HepG2 (cell line): ENCODE measurements around the gene DNAJC9. TPM values are rescaled to one million over a fixed set of nuclear protein-coding genes. Genes with fewer than 3 reads are reported as not detected.

Experiments
- ADNP ChIP-seq: sonication (generic); formaldehyde crosslinking; IDR thresholded peaks from 2 replicates; pipeline ENCODE4 v1.4.0; 2020; ENCODE audit warnings: missing genetic modification reagents
- HNF4G ChIP-seq, 2 experiments: sonication (generic) in 1 of 2; formaldehyde crosslinking in 1 of 2; IDR thresholded peaks; 2 replicates each; pipeline versions ENCODE4 v1.4.0 to v1.6.1; 2011 to 2020; ENCODE audit warnings: borderline replicate concordance in 2 of 2, low read depth in 2 of 2, mild to moderate bottlenecking in 2 of 2, low read length in 1 of 2, missing genetic modification reagents in 1 of 2, moderate library complexity in 1 of 2
- NR2F2 ChIP-seq: IDR thresholded peaks from 2 replicates; pipeline ENCODE4 v1.6.1; 2012; ENCODE audit warnings: low read depth, inconsistent platforms, borderline replicate concordance
- PAX8 ChIP-seq: sonication (generic); formaldehyde crosslinking; IDR thresholded peaks from 2 replicates; pipeline ENCODE4 v1.8.0; 2022; ENCODE audit warnings: mild to moderate bottlenecking, missing genetic modification reagents, borderline replicate concordance
- POLR2G ChIP-seq: fragments of 200-400 bp; formaldehyde crosslinking; IDR thresholded peaks from 2 replicates; pipeline ENCODE4 v1.6.1; 2018; ENCODE audit warnings: mild to moderate bottlenecking, low read depth, low read length, moderate library complexity
- SMAD3 ChIP-seq: sonication (generic); formaldehyde crosslinking; IDR thresholded peaks from 2 replicates; pipeline ENCODE4 v1.4.0; 2020; ENCODE audit warnings: missing genetic modification reagents
- TAF1 ChIP-seq: sonication (generic); formaldehyde crosslinking; IDR thresholded peaks from 2 replicates; pipeline ENCODE4 v1.4.0; 2020; ENCODE audit warnings: missing genetic modification reagents
- ZNF235 ChIP-seq: sonication (generic); formaldehyde crosslinking; IDR thresholded peaks from 2 replicates; pipeline ENCODE4 v1.8.1; 2023; ENCODE audit warnings: mild to moderate bottlenecking, missing genetic modification reagents, borderline replicate concordance
- ZNF343 ChIP-seq: sonication (generic); formaldehyde crosslinking; IDR thresholded peaks from 2 replicates; pipeline ENCODE4 v1.4.0; 2020; ENCODE audit warnings: mild to moderate bottlenecking, missing genetic modification reagents
- ZNF709 ChIP-seq: sonication (generic); formaldehyde crosslinking; IDR thresholded peaks from 2 replicates; pipeline ENCODE4 v1.5.0; 2020; ENCODE audit warnings: mild to moderate bottlenecking, missing genetic modification reagents
- ZNF772 ChIP-seq: sonication (generic); formaldehyde crosslinking; IDR thresholded peaks from 2 replicates; pipeline ENCODE4 v1.5.0; 2020; ENCODE audit warnings: mild to moderate bottlenecking, missing genetic modification reagents
- polyA plus RNA-seq, 8 experiments: library from polyadenylated mRNA; depleted of rRNA in 3 of 8; stranded (reverse) in 7 of 8; unstranded in 1 of 8; fragments of >200 nt; fragmentation: Illumina TruSeq in 4 of 8; extraction: Trizol in 4 of 8; gene quantifications; 2 replicates each; pipeline versions ENCODE4 v1.2.1 to v1.2.3, GENCODE V29; 2011 to 2016; ENCODE audit warnings: low read depth in 4 of 8, missing spikeins in 1 of 8, mixed read lengths in 1 of 8; ENCODE audit not compliant: insufficient read depth in 1 of 8
- total RNA-seq, 5 experiments: library from RNA; depleted of rRNA; stranded (reverse); fragments of >200 nt; fragmentation: Illumina TruSeq; extraction: Trizol; gene quantifications; 2 replicates each; pipeline ENCODE4 v1.2.3, GENCODE V29; 2016; ENCODE audit warnings: low read depth in 1 of 5
- TF ChIP-seq, protein P1 (sequence below): sonication (generic); formaldehyde crosslinking; IDR thresholded peaks from 2 replicates; pipeline ENCODE4 v1.5.0; 2020; ENCODE audit warnings: missing genetic modification reagents
- TF ChIP-seq, protein P2 (sequence below): sonication (generic); formaldehyde crosslinking; IDR thresholded peaks from 2 replicates; pipeline ENCODE4 v1.4.0; 2020; ENCODE audit warnings: missing genetic modification reagents
- TF ChIP-seq, protein P3 (sequence below): IDR thresholded peaks from 2 replicates; pipeline ENCODE4 v1.6.1; 2016
- TF ChIP-seq, protein P4 (sequence below): sonication (generic); formaldehyde crosslinking; IDR thresholded peaks from 2 replicates; pipeline ENCODE4 v1.4.0; 2020; ENCODE audit warnings: missing genetic modification reagents, borderline replicate concordance

Gene DNAJC9
- total and polyA plus RNA-seq, 2 of the 13 experiments (the other 11 are each of a cell fraction or from before 2014, with no cell fraction given): 15.9 to 60.3 TPM

DNA sequence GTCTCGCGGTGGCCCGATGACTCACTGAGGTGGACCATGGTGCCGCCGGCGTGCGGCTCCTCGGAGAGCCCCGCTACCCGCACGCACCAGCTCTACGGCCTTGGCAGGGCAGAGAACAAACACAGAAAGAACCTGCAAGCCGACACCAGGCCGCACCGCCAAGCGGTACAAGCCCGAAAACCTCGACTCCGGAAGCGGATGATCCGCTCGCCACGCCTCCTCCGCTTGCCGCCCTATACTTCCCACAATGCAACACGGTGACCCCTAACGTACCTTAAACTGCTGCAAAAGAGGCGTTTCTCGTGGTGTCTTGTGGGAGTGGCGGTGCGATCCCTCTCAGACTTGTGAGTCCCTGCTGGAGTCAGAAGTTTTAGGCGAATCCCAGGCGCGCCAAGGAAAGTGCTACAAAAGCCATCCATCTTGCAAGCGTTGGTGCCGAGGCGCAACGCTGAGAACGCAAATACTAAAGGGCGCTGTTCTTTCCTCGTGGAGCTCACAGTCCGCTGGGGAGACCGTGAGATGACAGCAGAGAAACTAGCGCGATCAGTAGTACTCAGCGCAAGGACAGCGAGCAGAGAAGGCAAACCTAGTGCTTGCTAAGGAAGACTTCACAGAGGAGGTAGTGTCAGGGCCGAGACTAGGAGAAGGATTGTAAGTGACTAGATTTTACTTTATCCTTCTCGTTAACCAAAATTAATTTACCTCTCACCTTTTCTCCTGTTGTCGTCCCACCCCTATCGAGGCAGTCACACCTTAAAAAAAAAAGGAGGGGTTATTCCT is 5.6 kb upstream of the DNAJC9 start, which contains the start of gene MRPS16 (continued):
- TF ChIP-seq POLR2G (peak; percentile 93), ZNF235 (no peak), ZNF772 (CRISPR knock-in tag) (peak; percentile 67; the same call in 1 of the 2 replicates), NR2F2 (no peak), SMAD3 (peak; percentile 49), ADNP (CRISPR knock-in tag) (no peak), PAX8 (no peak), ZNF343 (CRISPR knock-in tag) (no peak; the same call in 1 of the 2 replicates), ZNF709 (CRISPR knock-in tag) (peak; percentile 76; the same call in 1 of the 2 replicates), TAF1 (CRISPR knock-in tag) (peak; percentile 89), HNF4G (IDR thresholded peaks at IDR 0.05; ENCODE audit: borderline replicate concordance, low read depth, low read length) (peak; percentile 57; the same call in 1 of the 2 replicates), HNF4G (CRISPR knock-in tag; IDR thresholded peaks at IDR 0.05; ENCODE audit: borderline replicate concordance, low read depth) (peak; percentile 79; the same call in 1 of the 2 replicates)
- TF ChIP-seq, protein P1, sequence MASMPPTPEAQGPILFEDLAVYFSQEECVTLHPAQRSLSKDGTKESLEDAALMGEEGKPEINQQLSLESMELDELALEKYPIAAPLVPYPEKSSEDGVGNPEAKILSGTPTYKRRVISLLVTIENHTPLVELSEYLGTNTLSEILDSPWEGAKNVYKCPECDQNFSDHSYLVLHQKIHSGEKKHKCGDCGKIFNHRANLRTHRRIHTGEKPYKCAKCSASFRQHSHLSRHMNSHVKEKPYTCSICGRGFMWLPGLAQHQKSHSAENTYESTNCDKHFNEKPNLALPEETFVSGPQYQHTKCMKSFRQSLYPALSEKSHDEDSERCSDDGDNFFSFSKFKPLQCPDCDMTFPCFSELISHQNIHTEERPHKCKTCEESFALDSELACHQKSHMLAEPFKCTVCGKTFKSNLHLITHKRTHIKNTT (CRISPR knock-in tag): no peak
- TF ChIP-seq, protein P2, sequence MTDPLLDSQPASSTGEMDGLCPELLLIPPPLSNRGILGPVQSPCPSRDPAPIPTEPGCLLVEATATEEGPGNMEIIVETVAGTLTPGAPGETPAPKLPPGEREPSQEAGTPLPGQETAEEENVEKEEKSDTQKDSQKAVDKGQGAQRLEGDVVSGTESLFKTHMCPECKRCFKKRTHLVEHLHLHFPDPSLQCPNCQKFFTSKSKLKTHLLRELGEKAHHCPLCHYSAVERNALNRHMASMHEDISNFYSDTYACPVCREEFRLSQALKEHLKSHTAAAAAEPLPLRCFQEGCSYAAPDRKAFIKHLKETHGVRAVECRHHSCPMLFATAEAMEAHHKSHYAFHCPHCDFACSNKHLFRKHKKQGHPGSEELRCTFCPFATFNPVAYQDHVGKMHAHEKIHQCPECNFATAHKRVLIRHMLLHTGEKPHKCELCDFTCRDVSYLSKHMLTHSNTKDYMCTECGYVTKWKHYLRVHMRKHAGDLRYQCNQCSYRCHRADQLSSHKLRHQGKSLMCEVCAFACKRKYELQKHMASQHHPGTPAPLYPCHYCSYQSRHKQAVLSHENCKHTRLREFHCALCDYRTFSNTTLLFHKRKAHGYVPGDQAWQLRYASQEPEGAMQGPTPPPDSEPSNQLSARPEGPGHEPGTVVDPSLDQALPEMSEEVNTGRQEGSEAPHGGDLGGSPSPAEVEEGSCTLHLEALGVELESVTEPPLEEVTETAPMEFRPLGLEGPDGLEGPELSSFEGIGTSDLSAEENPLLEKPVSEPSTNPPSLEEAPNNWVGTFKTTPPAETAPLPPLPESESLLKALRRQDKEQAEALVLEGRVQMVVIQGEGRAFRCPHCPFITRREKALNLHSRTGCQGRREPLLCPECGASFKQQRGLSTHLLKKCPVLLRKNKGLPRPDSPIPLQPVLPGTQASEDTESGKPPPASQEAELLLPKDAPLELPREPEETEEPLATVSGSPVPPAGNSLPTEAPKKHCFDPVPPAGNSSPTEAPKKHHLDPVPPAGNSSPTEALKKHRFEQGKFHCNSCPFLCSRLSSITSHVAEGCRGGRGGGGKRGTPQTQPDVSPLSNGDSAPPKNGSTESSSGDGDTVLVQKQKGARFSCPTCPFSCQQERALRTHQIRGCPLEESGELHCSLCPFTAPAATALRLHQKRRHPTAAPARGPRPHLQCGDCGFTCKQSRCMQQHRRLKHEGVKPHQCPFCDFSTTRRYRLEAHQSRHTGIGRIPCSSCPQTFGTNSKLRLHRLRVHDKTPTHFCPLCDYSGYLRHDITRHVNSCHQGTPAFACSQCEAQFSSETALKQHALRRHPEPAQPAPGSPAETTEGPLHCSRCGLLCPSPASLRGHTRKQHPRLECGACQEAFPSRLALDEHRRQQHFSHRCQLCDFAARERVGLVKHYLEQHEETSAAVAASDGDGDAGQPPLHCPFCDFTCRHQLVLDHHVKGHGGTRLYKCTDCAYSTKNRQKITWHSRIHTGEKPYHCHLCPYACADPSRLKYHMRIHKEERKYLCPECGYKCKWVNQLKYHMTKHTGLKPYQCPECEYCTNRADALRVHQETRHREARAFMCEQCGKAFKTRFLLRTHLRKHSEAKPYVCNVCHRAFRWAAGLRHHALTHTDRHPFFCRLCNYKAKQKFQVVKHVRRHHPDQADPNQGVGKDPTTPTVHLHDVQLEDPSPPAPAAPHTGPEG (CRISPR knock-in tag): no peak
- TF ChIP-seq, protein P3, sequence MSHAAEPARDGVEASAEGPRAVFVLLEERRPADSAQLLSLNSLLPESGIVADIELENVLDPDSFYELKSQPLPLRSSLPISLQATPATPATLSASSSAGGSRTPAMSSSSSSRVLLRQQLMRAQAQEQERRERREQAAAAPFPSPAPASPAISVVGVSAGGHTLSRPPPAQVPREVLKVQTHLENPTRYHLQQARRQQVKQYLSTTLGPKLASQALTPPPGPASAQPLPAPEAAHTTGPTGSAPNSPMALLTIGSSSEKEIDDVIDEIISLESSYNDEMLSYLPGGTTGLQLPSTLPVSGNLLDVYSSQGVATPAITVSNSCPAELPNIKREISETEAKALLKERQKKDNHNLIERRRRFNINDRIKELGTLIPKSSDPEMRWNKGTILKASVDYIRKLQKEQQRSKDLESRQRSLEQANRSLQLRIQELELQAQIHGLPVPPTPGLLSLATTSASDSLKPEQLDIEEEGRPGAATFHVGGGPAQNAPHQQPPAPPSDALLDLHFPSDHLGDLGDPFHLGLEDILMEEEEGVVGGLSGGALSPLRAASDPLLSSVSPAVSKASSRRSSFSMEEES (CRISPR knock-in tag): peak; percentile 75; the same call in 1 of the 2 replicates
- TF ChIP-seq, protein P4, sequence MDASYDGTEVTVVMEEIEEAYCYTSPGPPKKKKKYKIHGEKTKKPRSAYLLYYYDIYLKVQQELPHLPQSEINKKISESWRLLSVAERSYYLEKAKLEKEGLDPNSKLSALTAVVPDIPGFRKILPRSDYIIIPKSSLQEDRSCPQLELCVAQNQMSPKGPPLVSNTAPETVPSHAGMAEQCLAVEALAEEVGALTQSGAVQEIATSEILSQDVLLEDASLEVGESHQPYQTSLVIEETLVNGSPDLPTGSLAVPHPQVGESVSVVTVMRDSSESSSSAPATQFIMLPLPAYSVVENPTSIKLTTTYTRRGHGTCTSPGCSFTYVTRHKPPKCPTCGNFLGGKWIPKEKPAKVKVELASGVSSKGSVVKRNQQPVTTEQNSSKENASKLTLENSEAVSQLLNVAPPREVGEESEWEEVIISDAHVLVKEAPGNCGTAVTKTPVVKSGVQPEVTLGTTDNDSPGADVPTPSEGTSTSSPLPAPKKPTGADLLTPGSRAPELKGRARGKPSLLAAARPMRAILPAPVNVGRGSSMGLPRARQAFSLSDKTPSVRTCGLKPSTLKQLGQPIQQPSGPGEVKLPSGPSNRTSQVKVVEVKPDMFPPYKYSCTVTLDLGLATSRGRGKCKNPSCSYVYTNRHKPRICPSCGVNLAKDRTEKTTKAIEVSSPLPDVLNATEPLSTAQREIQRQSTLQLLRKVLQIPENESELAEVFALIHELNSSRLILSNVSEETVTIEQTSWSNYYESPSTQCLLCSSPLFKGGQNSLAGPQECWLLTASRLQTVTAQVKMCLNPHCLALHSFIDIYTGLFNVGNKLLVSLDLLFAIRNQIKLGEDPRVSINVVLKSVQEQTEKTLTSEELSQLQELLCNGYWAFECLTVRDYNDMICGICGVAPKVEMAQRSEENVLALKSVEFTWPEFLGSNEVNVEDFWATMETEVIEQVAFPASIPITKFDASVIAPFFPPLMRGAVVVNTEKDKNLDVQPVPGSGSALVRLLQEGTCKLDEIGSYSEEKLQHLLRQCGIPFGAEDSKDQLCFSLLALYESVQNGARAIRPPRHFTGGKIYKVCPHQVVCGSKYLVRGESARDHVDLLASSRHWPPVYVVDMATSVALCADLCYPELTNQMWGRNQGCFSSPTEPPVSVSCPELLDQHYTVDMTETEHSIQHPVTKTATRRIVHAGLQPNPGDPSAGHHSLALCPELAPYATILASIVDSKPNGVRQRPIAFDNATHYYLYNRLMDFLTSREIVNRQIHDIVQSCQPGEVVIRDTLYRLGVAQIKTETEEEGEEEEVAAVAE (CRISPR knock-in tag): peak; percentile 87
